HG03565 (cell line): ENCODE measurements around the gene MBP.

ENCODE experiments used
- ATAC-seq: cut with Tn5 transposase; IDR thresholded peaks from one replicate; pipeline ENCODE4 v1.9.1; 2021; ENCODE audit warnings: mild to moderate bottlenecking, moderate library complexity; ENCODE audit not compliant: unreplicated experiment

The MBP gene

GRCh38 chr18:77069931-77070330 is 62.7 kb downstream of the MBP start:
- no peak for ATAC-seq

GRCh38 chr18:77069482-77069881 is 63.1 kb downstream of the MBP start:
- no peak for ATAC-seq

- ATAC-seq: peak; percentile 26
These were observed 64.0 kb downstream of the MBP start for GRCh38 chr18:77068321-77069312.

- no peak for ATAC-seq
These were observed 65.1 kb downstream of the MBP start for GRCh38 chr18:77067291-77068061.

- ATAC-seq: no peak
These were observed 65.9 kb downstream of the MBP start for GRCh38 chr18:77066689-77067088.

- no peak for ATAC-seq
These were observed 66.5 kb downstream of the MBP start for GRCh38 chr18:77066101-77066500.

GRCh38 chr18:77065221-77065981 is 67.2 kb downstream of the MBP start:
- peak; percentile 20 for ATAC-seq

- peak; percentile 38 for ATAC-seq
These were observed 69.3 kb downstream of the MBP start for GRCh38 chr18:77063260-77063659.

GRCh38 chr18:77062518-77063003 is 70.0 kb downstream of the MBP start:
- peak; percentile 60 for ATAC-seq

GRCh38 chr18:77061946-77062517 is 70.6 kb downstream of the MBP start:
- ATAC-seq: peak; percentile 31

GRCh38 chr18:77061281-77061945 is 71.2 kb downstream of the MBP start:
- no peak for ATAC-seq

- ATAC-seq: no peak
These were observed 72.4 kb downstream of the MBP start for GRCh38 chr18:77060151-77060550.

GRCh38 chr18:77059294-77059916 is 73.2 kb downstream of the MBP start:
- ATAC-seq: no peak

- ATAC-seq: no peak
These were observed 74.2 kb downstream of the MBP start for GRCh38 chr18:77058290-77058835.

GRCh38 chr18:77057006-77057395 is 75.6 kb downstream of the MBP start:
- ATAC-seq: no peak

- ATAC-seq: no peak
These were observed 76.1 kb downstream of the MBP start for GRCh38 chr18:77056344-77057005.

- ATAC-seq: no peak
These were observed 76.9 kb downstream of the MBP start for GRCh38 chr18:77055429-77056300.
